Stimulated activated CD8-positive, alpha-beta memory T cell treated with anti-CD3 and anti-CD28 coated beads, Interleukin-15, amount 100 ng/mL, for 24 hours (primary cell): ENCODE data around the gene HHATL.

Source experiments
- DNase-seq: peaks from one replicate; pipeline ENCODE4 v3.0.0-alpha.2; 2020; ENCODE audit warnings: low read depth

HHATL gene

DNA sequence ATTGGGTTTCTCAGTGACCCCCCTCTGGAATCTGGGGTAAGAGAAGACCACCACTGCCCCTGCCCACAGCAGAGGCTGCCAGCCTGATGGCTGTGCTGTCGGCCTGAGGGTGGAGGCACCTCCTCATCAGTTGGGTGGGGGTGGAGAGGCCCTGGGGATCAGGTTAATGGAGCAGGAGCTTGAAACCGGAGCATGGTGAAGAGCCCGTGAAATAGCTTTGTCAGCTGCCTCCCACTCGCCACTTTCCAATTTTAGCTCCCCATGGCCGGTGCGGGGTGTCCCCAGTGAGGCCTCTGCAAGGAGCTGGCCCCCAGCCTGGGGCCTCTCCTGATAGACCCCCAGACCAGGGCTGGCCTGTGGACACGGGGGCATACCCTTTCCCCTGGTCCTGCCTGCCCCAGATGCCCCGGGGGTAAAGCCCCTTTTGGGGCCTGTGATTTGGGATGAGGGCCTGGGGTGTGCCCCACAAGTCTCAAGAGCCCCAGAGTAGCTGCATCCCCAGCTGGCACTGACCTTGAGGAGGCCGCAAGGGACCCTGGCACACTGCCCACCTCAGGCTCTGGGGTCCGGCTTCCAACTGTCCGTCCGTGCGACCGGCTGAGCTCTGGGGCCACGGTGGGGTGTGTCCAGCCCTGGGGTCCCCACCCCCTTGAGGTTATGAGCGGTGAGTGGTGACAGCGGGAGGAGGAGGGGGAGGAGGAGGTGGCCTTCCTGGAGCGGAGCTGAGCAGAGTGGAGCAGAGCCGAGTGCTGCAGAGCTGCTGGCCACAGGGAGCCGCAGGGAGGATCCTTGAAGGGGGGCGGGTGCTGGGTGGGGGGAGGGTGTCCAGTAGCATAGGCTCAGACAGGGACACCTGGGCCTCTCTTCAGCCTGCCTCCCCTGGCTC, at the start of gene HHATL:
Gene HHATL, minus strand, starts transcription at position 733 of the 886 bp plus-strand sequence. CDS start 1,972 bp downstream, outside the sequence.
- DNase-seq, result no peak

DNA sequence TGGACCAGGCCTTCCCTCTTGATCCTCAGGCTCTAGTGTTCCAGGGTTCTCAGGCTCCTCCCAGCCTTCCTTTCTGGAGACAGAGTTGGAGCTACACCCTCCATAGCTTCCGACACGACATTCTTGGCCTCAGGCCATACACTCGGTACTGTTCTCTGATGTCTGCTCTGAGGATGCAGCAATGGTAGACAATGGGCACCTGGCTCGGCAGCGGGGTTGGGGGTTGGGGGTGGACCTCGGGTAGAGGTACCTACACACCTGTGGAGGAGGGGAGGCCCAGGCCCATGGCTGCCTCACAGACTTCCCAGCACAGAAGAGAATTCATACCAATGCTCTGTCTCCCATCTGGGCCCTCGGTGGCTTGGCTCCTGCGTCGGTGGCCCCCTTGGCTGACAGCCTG, 49.0 kb upstream of the HHATL start:
- DNase-seq, result no peak

- no peak for DNase-seq
Observed at GRCh38 chr3:42750834-42751233, 48.2 kb upstream of the HHATL start.

- no peak for DNase-seq
Observed at GRCh38 chr3:42749753-42750231, 47.2 kb upstream of the HHATL start.

GRCh38 chr3:42749025-42749752, 46.6 kb upstream of the HHATL start:
- DNase-seq, result no peak

GRCh38 chr3:42747581-42747980, 45.0 kb upstream of the HHATL start:
- no peak for DNase-seq

DNA sequence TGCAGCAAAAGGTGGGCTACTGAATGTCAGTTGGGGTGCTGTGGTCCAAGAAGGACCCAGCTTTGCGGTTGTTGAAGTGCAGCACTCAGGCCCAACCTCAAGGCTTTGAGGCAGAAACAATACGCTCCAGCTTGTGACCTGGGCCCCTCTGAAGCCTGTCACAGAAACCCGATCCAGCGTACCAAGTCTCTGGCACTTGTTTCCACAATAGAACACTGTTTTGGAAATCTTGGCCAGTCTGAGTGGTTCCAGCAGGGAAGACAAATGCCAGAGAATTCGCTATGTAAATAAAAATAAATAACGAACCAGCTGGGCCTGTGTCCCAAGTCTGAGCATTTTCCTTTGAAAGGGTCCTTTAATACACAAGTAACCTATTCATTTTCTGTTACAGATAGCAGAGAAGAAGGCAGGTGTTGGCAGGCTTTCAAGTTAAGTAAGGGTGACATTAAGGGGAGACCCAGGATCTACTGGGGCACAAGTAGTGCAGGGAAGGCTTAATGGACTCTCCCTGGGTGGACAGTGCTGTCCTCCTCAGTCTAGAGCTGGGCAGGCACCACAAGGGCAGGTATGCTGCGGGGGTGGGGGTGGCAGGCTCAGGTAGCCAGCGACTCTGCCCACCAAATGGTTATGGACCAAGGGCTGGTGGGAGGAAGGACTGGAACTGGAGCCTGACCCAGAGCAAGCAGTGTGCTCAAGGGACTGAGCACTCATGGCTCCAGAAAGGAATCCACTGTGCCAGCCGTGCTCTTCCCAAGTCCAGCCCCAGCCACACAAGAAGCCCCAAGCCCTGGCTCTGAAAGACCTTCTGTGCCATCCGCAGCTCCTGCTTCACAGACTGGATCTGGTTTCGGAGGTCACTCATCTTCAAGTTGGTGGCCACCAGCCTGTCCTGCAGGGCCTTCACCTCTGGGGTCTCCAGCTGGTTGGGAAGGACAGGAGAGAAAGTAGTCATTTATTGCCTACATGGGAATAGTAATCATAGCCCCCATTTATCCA, 44.2 kb upstream of the HHATL start:
- no peak for DNase-seq

DNA sequence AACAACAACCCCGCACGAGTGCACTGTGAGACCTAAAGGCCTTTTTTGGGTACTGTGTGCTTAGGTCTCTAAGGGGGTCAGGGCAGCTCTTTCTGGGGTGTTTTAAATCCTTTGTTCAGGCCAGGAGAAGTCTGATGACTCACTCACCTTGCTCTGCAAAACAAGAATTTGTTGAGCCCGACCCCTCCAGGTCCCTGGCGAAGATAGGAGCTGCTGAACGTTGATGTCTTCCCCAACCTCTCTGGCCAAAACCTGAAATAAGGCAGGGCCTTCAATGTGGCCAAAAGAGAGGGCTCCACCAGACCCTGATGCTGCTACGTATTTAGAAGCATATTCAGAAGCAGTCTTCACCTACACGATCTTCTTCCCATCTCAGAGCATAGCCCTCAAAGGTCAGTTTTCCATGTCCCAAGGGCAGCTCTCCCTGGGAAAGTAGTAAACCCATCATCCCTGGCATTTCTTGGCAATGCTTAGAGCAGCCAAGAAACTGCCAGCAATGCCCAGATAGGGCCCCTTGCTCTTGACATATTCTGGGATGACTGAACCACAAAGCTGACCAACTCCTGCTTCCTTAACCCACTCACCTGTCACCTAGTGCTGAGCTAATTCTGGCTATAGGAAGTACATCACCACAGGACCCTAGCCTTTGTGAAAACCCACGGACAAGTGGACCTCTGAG, 43.3 kb upstream of the HHATL start:
- no peak for DNase-seq

GRCh38 chr3:42745291-42745745, 42.7 kb upstream of the HHATL start:
- no peak for DNase-seq

GRCh38 chr3:42743204-42743995, 40.8 kb upstream of the HHATL start:
- no peak for DNase-seq

DNA sequence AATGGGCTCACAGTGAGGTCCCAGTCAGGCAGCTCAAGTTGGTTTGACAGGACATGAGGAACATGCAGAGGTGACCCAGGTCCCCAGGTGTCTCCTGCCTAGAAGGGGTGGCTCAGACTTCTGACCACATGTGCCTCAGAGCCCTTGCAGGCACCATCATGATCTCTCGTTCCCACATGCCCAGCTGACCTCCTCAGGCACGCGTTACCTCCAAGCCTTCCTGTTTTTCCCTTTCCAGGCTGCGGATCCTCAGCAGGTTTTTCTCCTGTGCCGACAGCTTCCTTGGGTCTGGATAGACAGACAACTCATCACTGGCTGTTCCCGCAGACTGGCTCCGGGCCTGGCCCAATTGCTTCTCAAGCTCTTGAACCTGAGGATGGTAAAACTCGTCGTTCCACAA, 40.1 kb upstream of the HHATL start:
- DNase-seq, result no peak

GRCh38 chr3:42742259-42742658, 39.7 kb upstream of the HHATL start:
- no peak for DNase-seq

- DNase-seq, result no peak
Observed at GRCh38 chr3:42741796-42742195, 39.2 kb upstream of the HHATL start.

GRCh38 chr3:42739401-42740158, 37.0 kb upstream of the HHATL start:
- no peak for DNase-seq

DNA sequence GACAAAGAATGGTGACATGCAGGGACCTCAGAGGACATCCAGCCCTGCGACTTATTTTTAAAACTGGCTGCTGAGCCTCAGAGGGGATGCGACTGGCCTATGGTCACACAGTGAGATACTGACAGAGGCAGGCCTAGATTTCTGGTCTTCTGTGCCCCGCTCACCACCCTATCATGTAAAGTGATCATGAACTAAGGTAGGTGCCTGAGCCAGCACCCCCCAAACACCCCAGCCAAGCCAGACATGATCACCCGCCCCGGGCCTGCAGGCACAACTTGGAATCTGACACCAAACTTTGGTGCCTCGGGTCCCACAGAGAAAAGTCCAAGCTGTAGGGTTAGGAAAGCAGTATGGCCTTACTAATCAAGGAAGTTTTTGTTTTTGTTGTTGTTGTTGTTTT, 33.9 kb upstream of the HHATL start:
- no peak for DNase-seq

DNA sequence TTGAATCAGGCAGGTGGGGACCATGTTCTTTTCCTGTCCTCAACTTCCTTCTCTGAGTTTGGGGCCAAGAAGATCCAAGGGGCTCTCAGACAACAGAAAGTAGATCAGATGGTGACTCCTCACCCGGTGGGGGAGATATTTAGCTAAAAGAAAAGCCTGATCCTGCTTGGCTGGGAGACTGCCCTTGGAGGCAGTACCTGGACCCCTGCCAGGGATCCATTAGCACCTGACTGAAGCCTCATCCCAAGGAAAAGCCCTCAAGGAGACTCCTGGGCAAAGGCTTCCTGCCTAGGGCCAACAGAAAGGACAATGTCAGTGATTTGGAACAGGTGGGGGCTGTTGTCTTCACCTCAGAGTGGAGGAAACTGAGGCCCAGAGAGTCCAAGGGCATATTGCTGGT, 33.5 kb upstream of the HHATL start:
- DNase-seq, result no peak

DNA sequence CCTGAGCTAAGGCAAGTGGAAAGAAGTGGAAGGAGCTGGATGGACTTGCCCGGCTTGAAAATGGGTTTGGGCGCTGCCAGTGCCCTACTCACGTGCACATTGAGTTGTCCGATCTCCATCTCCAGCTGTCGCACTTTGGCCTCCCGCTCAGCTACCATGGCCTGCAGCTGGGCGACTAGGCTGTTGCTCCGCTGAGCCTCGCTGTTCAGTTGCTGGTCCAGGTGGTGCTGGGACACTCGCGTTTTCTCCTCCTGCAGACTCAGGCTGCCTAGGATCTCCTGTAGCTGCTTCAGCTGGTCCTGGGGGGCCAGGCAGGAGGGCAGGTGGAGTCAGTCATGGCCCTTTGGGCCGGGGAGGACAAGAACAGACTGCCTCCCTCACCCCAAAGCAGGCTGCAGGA, 33.0 kb upstream of the HHATL start:
- no peak for DNase-seq

DNA sequence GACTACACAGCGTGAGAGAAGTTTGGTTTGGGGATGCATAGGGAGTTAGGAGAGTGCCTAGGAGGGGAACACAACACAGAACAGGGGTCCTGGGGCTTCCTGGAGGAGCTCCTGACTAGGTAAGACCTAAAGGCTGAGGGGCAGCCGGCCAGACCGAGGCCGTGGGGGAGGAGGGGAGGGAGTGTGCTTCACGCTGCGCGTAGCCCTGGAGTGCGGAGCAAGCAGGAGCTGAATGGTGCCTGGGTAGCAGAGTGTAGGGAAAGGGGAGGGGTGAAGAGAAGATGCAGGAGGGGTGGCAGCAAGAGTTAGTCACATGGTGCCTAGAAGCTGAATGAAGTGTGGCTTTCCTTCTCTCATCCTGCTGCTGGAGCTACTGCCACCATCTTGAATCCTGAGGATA, 32.4 kb upstream of the HHATL start:
- DNase-seq, result no peak

DNA sequence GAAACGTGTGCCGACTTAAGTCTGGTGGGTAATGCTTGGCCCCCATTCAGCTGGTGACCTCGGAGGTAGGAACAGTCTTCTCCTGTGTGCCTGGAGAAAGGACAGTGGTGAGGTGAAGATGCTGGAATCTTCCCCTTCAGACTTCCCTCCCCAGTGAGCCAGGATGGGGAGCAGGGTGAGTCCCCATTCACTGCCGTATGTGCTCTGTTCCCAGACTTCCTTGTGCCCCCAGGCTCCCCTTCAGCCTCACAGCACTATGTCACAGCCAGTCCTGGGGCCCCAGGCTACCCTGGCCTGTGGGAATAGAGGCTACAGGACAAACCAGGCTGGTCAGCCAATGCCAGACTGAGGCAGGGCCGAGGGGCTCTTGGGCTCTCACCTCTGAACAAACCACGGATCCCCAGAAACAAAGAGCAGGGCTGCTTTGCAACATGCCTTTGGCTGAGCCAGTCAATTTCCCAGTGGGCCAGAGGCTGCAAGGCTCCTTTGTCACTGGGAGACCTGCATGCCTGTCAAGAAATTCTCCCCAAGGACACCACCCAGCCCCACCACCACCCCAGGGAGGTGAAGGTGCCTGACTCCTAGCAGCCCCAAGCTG, 31.8 kb upstream of the HHATL start:
- no peak for DNase-seq
